AG09319 (cell line): Measurements from ENCODE around the gene ANKS6.

Experiments
- DNase-seq: peaks from one replicate; pipeline ENCODE4 v3.0.0-alpha.2; 2010; ENCODE audit warnings: low read depth; ENCODE audit errors: extremely low read depth
- CTCF ChIP-seq: IDR thresholded peaks from 2 replicates; pipeline ENCODE4 v1.5.1; 2011; ENCODE audit warnings: low read depth, mild to moderate bottlenecking, inconsistent platforms, low read length, moderate library complexity

The ANKS6 gene

GRCh38 chr9:98728500-98728899 lies 67.9 kb downstream of the ANKS6 start:
- DNase-seq = no peak
- TF ChIP-seq CTCF = no peak

DNA sequence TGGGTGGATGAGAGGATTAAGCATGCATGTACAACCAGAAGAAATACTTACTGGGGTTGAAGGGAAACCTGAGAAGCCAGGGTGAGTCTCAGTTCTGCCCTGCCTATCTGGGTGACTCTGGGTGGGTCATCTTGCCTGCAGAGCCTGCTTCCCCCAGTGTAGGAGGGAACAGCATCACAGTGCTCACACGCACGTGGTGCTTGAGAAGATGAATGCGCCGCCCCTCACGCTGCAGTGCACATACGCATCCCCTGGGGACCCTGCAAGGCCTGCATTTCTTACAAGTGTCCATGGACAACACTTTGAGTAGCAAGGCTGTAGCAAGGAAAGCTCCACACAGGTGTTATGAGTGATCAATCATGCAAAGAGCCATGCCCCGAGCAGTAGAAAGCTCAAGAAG lies 68.9 kb downstream of the ANKS6 start:
- DNase-seq = no peak
- TF ChIP-seq CTCF = no peak

GRCh38 chr9:98726735-98727134 lies 69.6 kb downstream of the ANKS6 start:
- peak; percentile 34 for DNase-seq
- no peak for TF ChIP-seq CTCF

DNA sequence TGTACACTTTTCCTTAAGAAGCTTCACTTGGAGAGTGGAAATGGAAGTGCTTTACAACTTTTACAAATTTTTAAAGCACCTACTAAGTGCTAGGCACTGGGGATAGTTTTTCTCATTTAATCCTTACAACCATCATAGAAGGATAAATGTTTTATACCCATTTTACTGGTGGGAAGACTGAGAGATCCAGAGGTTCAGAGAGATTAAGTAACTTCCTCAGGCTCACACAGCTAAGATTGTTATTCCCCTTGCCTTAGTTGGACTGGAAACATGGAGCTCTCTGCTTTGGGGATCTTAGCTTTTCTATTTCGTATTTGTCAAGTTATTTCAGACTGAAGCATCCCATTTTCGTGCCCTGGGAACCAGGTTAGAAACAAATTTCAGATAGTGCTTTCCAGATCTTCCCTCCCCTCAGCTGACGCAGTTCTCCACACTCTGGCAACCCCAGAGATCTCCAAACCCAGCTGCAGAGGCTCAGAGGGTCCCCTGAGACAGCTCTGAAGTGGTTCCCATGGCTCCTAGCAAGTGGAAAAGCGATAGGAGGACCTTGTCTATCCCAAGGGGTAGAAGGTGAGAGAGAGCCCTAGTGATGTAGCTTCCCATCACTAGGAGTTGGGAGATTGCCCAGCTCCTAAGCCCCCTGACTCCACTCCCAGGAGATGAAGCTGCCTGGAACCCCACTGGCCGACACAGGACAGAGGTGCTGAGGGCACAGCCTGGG lies 71.4 kb downstream of the ANKS6 start:
- TF ChIP-seq CTCF = no peak
- DNase-seq = no peak

DNA sequence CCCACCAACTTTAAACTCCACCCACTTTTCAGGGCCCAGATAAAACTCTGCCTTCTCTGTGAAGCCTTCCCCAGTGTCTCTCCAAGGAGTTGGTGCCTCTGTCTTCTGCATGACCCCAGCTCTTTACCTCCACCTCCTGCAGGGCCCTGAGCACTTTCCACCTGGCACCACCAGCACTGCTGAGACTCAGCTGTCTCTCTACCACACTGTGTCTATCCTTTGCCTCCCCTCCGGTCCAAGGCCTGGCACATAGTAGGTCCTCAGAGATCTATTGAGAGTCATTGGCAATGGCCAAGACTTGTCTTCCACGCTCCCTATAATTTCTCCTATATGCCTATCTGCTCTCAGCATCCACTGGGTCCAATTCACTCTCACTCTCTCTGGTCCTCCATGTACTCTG lies 74.7 kb downstream of the ANKS6 start:
- no peak for TF ChIP-seq CTCF
- no peak for DNase-seq

- TF ChIP-seq CTCF = no peak
- DNase-seq = no peak
Measured at GRCh38 chr9:98720402-98720801, 76.0 kb downstream of the ANKS6 start.

- TF ChIP-seq CTCF = no peak
- no peak for DNase-seq
Measured at GRCh38 chr9:98719055-98719454, 77.3 kb downstream of the ANKS6 start.
